ENCODE measurements around the gene USE1.

DNA sequence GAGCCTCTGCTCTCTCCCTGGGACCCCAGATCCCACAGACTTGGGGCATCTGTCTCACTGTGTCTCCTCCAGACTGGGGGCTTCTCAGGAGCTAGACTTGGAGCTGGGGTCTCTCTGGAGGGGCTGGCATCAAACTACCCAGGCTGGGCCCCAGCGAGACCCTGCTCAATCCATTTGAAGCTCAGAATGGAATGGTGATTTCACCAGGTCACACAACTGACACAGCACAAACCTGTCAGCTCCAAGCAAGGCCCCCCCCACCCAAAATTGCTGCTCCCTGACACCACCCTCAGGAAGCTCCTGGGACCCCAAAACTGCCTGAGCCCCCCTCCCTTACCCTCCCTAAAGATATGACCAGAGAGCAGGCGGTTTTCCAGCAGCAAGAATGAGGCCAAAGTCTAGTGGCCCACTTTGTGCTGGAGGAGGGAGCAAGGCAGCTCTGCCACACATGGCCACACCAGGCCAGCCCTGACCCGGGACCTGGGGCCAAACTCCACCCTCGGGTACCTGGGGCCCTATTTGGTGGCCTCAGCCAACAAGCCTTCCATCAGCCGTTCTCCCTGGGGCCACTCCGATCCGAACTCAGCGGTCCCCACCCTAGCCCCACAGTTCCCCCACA is 28.2 kb downstream of the USE1 start:
- TF ChIP-seq EZH2 (IDR thresholded peaks at IDR 0.05) (no peak), POLR2AphosphoS5 (IDR thresholded peaks at IDR 0.05; ENCODE audit: borderline replicate concordance, low read depth, low read length) (no peak)
